Measurements from ENCODE around the gene CR1.
"Not testable (repeated sequence)": the region's sequence is repeated elsewhere in the genome, so short reads cannot be mapped to it uniquely, and the experiment has no call there.

Gene CR1

GRCh38 chr1:207682872-207683434, 187.0 kb downstream of the CR1 start:
- not testable (repeated sequence) for DNase-seq

- DNase-seq, result not testable (repeated sequence)
These were observed 194.6 kb downstream of the CR1 start for GRCh38 chr1:207690551-207690950.

GRCh38 chr1:207691010-207691409, 195.1 kb downstream of the CR1 start:
- no peak for DNase-seq
